Hepatocyte (in vitro differentiated cells): ENCODE measurements around the gene KMT2D. TPM values are rescaled to one million over a fixed set of nuclear protein-coding genes. Genes with fewer than 3 reads are reported as not detected.

ENCODE experiments used
- DNase-seq: peaks from one replicate; pipeline ENCODE4 v3.0.0-alpha.2; 2016; ENCODE audit warnings: low spot score
- H2AFZ ChIP-seq: fragments of 200-600 bp; sonication (generic); 2 replicates; pipeline ENCODE4 v1.6.0; 2016; ENCODE audit warnings: antibody characterized with exemption, mild to moderate bottlenecking
- H3K27ac ChIP-seq: fragments of 200-600 bp; sonication (generic); 2 replicates; pipeline ENCODE4 v1.5.1; 2016; ENCODE audit warnings: mild to moderate bottlenecking
- H3K27me3 ChIP-seq: fragments of 200-600 bp; sonication (generic); 2 replicates; pipeline ENCODE4 v1.6.1; 2016
- H3K36me3 ChIP-seq: fragments of 200-600 bp; sonication (generic); replicated peaks from 2 replicates; pipeline ENCODE4 v1.5.1; 2016; ENCODE audit warnings: low read depth; ENCODE audit not compliant: insufficient read depth
- H3K4me1 ChIP-seq: fragments of 200-600 bp; sonication (generic); 2 replicates; pipeline ENCODE4 v1.5.1; 2016; ENCODE audit warnings: mild to moderate bottlenecking, moderate library complexity; ENCODE audit not compliant: insufficient read depth
- H3K4me2 ChIP-seq: fragments of 200-600 bp; sonication (generic); 2 replicates; pipeline ENCODE4 v1.6.0; 2016
- H3K4me3 ChIP-seq: fragments of 200-600 bp; sonication (generic); 2 replicates; pipeline ENCODE4 v1.5.1; 2016; ENCODE audit warnings: mild to moderate bottlenecking
- H3K79me2 ChIP-seq: fragments of 200-600 bp; sonication (generic); 2 replicates; pipeline ENCODE4 v1.6.0; 2017; ENCODE audit warnings: mild to moderate bottlenecking
- H3K9me2 ChIP-seq: fragments of 200-600 bp; sonication (generic); replicated peaks from 2 replicates; pipeline ENCODE4 v1.6.0; 2017; ENCODE audit warnings: mild to moderate bottlenecking; ENCODE audit not compliant: insufficient read depth
- H3K9me3 ChIP-seq: fragments of 200-600 bp; sonication (generic); 2 replicates; pipeline ENCODE4 v1.5.1; 2016; ENCODE audit warnings: low read depth, mild to moderate bottlenecking
- H4K20me1 ChIP-seq: fragments of 200-600 bp; sonication (generic); 2 replicates; pipeline ENCODE4 v1.6.0; 2016; ENCODE audit warnings: mild to moderate bottlenecking; ENCODE audit not compliant: insufficient read depth, poor library complexity, severe bottlenecking
- EZH2 ChIP-seq: fragments of 200-600 bp; sonication (generic); IDR thresholded peaks from 2 replicates; pipeline ENCODE4 v1.6.1; 2016; ENCODE audit warnings: antibody characterized with exemption, mild to moderate bottlenecking, borderline replicate concordance
- EZH2phosphoT487 ChIP-seq: fragments of 200-600 bp; sonication (generic); IDR thresholded peaks from one replicate; pipeline ENCODE4 v1.6.1; 2018; ENCODE audit warnings: antibody characterized with exemption, mild to moderate bottlenecking, low read depth, moderate library complexity; ENCODE audit not compliant: unreplicated experiment, severe bottlenecking
- WGBS: methylation state at CpG from one replicate; pipeline ENCODE4 v1.1.6; 2016; ENCODE audit warnings: low lambda C conversion rate; ENCODE audit errors: missing lambda C conversion rate; 5-methylcytosine and 5-hydroxymethylcytosine counted together
- polyA plus RNA-seq: library from polyadenylated mRNA; unstranded; fragments of >200 nt; fragmentation: Nextera tagmentation; extraction: Ambion mirVana; gene quantifications from 2 replicates; pipeline ENCODE4 v1.2.1, GENCODE V29; 2016
- total RNA-seq: library from RNA; depleted of rRNA; stranded (reverse); fragments of >200 nt; gene quantifications from 2 replicates; pipeline ENCODE4 v1.2.3, GENCODE V29; 2014
- TF ChIP-seq, protein P1 (sequence below): fragments of 200-600 bp; sonication (generic); IDR thresholded peaks from 2 replicates; pipeline ENCODE4 v1.5.1; 2016; ENCODE audit warnings: antibody characterized with exemption, mild to moderate bottlenecking; ENCODE audit not compliant: poor library complexity

KMT2D gene
- total and polyA plus RNA-seq, 2 experiments from 2014 or later = 31.2 to 37.3 TPM

DNA sequence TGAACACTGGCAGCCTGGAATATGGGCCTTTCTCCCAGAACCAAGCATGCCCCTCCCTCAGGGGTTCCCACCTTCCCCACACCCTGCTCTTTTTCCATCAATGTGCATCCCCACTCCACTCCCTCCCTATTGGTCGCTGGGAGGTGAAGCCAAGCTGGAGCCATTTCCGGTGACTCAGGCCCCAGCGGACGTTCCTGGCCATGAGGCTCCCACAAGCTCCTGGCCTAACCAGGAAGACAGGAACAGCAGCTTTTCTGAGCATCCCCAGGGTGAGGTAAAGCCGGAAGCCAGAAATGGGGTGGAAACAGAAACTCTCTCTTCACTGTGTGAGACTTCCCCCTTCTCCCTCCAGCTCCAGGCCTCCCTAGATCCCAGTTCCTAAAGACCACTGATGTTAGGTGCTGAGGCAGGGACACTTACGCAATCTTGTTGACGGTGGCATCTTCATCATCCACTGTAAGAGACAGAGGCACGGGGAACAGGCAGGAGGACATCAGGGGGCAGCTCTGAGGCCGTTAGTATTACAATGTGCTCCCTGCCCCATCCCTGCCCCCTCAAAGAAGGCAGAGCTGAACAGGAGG is 45.0 kb upstream of the KMT2D start:
- no peak for DNase-seq
- Histone ChIP-seq H4K20me1 (peaks cover 36% of the 10 kb centered on the region), H3K4me1 (peaks cover 18% of the 10 kb centered on the region), H3K4me2 (no peak overlapping the region), H3K9me3 (no peaks in the 10 kb centered on the region), H3K27me3 (no peaks in the 10 kb centered on the region), H3K79me2 (peaks cover 50% of the 10 kb centered on the region), H3K9me2 (no peaks in the 10 kb centered on the region), H3K36me3 (no peaks in the 10 kb centered on the region), H3K27ac (peak overlapping the region; percentile 55), H2AFZ (no peak overlapping the region), H3K4me3 (no peak overlapping the region)
- TF ChIP-seq EZH2phosphoT487 (no peak), EZH2 (no peak)
- TF ChIP-seq, protein P1, sequence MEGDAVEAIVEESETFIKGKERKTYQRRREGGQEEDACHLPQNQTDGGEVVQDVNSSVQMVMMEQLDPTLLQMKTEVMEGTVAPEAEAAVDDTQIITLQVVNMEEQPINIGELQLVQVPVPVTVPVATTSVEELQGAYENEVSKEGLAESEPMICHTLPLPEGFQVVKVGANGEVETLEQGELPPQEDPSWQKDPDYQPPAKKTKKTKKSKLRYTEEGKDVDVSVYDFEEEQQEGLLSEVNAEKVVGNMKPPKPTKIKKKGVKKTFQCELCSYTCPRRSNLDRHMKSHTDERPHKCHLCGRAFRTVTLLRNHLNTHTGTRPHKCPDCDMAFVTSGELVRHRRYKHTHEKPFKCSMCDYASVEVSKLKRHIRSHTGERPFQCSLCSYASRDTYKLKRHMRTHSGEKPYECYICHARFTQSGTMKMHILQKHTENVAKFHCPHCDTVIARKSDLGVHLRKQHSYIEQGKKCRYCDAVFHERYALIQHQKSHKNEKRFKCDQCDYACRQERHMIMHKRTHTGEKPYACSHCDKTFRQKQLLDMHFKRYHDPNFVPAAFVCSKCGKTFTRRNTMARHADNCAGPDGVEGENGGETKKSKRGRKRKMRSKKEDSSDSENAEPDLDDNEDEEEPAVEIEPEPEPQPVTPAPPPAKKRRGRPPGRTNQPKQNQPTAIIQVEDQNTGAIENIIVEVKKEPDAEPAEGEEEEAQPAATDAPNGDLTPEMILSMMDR = no peak
- 85% methylated on average over 9 of the region's 9 CpGs for WGBS

DNA sequence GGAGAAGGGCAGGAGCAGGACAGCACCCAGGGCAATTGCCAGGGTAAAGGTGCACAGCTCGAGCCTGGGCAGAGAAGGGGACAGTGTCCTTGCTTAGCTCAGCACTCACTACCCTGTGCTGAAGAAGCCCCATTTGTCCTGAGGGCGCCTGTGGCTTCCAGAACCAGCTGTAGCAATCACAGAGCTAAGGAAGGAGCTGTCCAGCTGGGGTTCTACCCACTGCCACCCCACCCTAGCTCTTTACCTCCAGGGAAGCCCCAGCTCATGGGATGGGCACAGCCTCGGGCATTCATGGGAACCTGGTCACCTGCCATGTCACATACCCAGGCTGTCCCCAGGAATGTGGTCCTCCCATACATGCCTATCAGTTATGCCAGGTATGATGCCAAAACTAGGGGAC is 44.2 kb upstream of the KMT2D start:
- H3K4me1 ChIP-seq = peaks cover 18% of the 10 kb centered on the region
- DNase-seq = no peak
- 93% methylated on average over 3 of the region's 3 CpGs for WGBS
- no peak overlapping the region for H3K4me2 ChIP-seq
- no peak overlapping the region for H3K27ac ChIP-seq
- peaks cover 47% of the 10 kb centered on the region for H3K79me2 ChIP-seq
- H2AFZ ChIP-seq = no peak overlapping the region
- H3K4me3 ChIP-seq = no peak overlapping the region
- H3K9me3 ChIP-seq = no peaks in the 10 kb centered on the region
- no peak for TF ChIP-seq EZH2phosphoT487
- TF ChIP-seq, protein P1 = no peak
- no peak for TF ChIP-seq EZH2
- H3K27me3 ChIP-seq = no peaks in the 10 kb centered on the region
- H3K36me3 ChIP-seq = no peaks in the 10 kb centered on the region
- H4K20me1 ChIP-seq = peaks cover 36% of the 10 kb centered on the region
- no peaks in the 10 kb centered on the region for H3K9me2 ChIP-seq

DNA sequence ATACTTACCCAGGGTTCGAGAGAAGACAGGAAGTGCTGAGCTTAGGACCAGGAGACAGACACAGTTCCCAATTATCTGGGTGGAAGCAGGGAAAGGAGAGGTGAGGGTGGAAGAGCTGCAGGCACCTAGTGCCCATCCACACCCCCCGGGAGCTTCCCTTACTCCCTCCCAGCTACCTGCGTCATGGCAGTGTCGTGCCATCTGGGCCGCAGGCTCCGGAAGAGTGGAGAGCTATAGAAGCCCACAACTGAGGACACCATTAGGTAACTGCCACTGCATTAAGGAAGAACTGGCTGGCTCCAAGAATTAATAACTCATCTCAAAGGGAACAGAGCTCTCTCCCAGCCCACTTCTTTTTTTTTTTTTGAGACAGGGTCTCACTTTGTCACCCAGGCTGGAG is 39.8 kb upstream of the KMT2D start:
- Histone ChIP-seq H2AFZ (no peak overlapping the region), H3K36me3 (no peaks in the 10 kb centered on the region), H3K27ac (no peak overlapping the region), H3K79me2 (peaks cover 9% of the 10 kb centered on the region), H3K9me2 (no peaks in the 10 kb centered on the region), H3K27me3 (peaks cover 4% of the 10 kb centered on the region), H3K4me1 (no peaks in the 10 kb centered on the region), H3K4me3 (no peak overlapping the region), H3K9me3 (no peaks in the 10 kb centered on the region), H3K4me2 (no peak overlapping the region), H4K20me1 (peaks cover 8% of the 10 kb centered on the region)
- WGBS = 87% methylated on average over 6 of the region's 6 CpGs
- DNase-seq = no peak
- TF ChIP-seq, protein P1 = no peak
- TF ChIP-seq EZH2 = no peak
- no peak for TF ChIP-seq EZH2phosphoT487
